Endometrial microvascular endothelial cells (primary cell): ENCODE measurements around the gene NCKAP5. TPM values are rescaled to one million over a fixed set of nuclear protein-coding genes. Genes with fewer than 3 reads are reported as not detected.
"Not testable (repeated sequence)": the region's sequence is repeated elsewhere in the genome, so short reads cannot be mapped to it uniquely, and the experiment has no call there.

Source experiments
- in situ Hi-C: cut with HindIII; loops from 2 replicates; pipeline ENCODE4 v1.10.0; 2017; ENCODE audit warnings: low sequenced_read_pairs, low pct_unique_long_range_greater_than_20kb; ENCODE audit errors: inconsistent ontology term
- total RNA-seq: library from RNA; depleted of rRNA; stranded (reverse); fragments of >200 nt; gene quantifications from one replicate; pipeline ENCODE4 v1.2.3, GENCODE V29; 2015; ENCODE audit errors: inconsistent ontology term

The NCKAP5 gene
- total RNA-seq, 1 donor from 2014 or later: 0.84 TPM

DNA sequence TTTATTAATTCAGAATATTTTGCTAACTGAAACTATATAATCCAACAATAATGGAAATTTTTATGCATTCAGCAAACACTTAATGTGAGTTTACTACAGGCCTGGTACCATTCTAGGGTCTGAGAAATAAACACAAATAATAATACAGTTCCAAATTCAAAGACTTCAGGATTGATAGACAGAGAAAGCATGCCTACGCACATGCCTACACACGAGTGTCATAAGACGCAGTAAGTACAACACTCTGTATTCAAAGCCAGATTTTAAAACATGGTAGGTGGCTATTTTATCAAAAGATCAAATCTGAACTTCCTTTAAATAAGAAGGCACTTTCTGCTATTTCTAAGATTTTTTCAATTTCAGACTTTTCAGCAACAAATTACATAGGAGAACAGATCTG is 346.9 kb downstream of the NCKAP5 start:
- in situ Hi-C loops: no loop called here

DNA sequence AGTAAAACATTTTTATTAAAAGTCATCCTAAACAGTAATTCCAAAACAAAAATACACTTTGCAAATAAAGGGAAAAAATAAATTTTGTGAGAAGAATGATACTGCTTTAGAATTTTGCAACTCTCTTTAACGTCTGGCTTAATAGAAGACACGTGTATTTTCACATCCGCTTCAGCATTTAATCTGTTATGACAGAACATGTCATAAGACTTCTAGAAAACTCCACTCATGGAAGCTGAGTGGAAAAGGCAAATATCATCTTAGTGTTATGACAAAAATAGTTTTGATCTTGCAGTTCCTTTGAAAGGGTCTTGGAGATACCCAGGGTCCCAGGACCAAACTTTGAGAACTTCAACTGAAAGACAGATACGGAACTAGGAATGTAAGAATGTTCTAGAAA is 350.1 kb downstream of the NCKAP5 start:
- in situ Hi-C loops: no loop called here

DNA sequence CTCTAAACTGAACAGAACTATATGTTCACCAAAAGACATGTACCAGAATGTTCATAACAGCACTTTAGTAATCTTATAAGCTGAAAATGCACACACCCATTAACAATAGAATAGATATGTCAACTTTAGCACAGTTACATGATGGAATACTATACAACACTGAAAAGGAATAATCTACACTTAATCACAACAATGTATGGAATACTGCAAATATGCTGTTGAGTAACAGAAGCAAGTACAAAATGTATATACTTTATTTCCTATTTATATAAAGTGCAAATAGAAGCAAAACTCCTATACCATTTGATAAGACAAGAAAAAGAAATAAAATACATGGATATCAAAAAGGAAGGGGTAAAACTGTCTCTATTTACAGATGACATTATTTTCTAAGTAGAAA is 352.8 kb downstream of the NCKAP5 start:
- in situ Hi-C loops: no loop called here

DNA sequence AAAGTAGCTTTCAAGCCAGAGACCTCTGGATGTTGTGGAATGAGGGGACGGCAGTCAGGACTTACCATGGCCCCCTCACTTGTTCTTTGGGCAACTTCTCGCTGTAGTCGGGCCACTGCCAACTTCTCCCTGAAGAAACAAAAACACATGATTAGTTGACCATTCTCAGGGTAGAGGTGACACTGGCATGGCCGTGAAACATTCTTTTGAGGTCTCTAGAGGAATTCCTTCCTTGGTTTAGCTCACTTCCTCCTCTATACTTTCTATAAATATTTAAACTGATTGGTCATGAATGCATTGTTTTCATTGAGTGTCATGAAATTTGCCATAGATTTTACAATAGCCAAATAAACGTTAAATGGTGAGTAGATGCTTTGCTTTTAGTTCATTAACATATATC is 354.6 kb downstream of the NCKAP5 start:
- in situ Hi-C loops: no loop called here

DNA sequence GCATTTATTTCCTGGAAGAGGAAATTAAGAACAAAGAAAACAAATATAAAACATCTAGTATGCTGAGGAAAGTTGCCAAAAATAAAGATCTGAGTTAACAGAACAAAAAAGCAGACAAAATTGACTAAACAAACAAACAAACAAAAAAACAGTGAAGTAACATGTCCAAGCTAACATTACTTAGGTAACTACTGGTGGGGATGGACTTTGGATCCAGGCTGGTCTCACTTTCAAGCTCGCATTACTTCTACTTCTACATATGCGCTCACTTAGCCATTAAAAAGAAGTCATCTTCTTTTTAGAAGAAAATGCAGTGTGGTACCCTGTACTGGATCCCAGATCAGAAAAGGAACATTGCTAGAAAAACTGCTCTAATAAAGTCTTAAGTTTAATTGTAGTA is 358.9 kb downstream of the NCKAP5 start:
- in situ Hi-C loops: no loop called here

DNA sequence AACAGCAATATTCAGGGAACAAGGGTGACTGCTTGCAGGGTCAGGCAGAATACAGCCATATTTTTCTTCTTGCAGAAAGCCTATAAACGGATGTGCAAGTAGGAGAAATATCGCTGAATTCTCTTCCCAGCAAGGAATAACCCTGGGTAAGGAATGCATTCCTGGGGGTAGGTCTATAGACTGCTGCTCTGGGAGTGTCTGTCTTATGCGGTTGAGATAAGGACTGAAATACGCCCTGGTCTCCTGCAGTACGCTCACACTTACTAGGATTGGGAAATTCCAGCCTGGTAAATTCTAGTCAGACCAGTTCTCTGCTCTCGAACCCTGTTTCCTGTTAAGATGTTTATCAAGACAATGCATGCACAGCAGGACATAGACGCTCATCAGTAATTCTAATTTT is 361.6 kb downstream of the NCKAP5 start:
- in situ Hi-C loops: not testable (repeated sequence)

DNA sequence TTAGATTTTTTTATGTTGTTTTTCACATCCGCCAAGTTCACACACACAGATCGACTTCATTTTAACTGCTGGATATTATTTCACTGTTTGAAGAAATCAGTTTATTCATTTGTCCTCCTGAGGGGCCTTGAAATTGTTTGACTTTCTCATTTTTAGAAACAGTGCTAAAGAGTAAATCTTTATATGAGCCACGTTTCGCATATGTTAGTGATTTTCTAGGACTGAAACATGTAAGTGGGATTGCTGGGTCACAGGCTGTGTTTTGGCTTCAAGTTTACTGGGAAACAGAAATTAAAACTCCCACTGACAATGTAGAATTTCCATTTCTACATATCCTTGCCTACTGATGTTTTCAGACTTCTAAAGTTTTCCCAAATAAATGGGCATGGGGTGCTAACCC is 363.8 kb downstream of the NCKAP5 start:
- in situ Hi-C loops: no loop called here

DNA sequence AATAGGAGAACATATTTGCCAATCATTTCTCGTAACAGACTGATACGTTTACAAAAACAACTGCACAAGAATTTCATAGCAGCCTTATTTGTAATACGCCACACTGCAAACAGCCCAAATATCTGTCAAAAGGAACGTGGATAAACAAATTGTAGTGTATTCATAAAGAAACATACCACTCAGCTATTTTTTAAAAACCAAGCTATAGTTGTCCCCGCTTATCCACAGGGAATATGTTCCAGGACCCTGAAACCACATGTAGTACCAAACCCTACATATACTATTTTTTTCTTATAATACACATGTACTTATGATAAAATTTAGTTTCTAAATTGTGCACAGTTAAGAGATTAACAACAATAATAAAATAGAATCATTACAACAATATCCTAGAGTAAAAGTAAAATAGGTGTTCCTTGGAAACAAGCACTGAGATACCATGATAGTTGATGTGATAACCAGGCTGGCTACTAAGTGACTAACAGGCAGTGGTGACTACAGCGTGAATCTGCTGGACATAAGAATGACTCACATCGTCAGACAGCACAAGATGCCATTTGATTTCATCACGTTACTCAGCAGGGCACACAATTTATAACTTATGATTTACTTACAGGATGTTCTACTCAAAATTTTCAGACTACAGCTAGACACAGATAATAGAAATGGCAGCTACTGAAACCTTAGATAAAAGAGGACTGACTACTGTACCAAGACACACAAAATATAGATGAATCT is 367.4 kb downstream of the NCKAP5 start:
- in situ Hi-C loops: no loop called here

DNA sequence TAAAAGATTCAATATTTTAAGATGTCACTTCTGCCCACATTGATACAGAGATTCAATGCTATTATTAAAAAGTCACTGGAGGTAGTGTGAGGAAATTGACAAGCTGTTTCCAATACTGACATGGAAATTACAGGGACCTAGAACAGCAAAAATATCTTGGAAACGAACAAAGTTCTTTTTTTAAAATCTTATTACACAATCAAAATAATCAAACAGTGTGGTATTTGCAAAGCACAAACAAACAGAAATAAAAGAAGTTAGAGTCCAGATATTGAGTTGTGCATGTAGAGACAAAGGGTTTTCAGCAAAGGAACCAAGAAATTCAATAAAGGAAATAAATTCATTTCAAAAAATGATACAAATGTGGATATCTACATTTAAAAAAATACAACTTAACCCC is 369.6 kb downstream of the NCKAP5 start:
- in situ Hi-C loops: no loop called here

DNA sequence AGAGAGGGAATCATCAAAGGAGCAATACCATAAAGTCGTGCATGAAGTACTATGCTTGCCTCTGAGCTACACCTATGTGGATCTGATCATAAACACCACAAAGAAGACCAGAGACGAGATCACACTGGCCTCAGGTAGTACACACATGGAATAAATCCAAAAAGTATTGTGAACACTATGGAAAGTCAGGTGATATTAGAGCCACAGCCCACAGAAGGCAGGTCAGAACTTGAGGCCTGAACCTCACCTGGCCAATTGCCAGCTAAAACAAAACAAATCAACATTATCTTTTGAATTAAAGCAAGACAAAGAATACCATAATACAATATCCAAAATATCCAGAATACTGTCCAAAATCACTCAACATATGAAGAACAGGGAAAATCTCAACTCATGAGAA is 371.1 kb downstream of the NCKAP5 start:
- in situ Hi-C loops: no loop called here

DNA sequence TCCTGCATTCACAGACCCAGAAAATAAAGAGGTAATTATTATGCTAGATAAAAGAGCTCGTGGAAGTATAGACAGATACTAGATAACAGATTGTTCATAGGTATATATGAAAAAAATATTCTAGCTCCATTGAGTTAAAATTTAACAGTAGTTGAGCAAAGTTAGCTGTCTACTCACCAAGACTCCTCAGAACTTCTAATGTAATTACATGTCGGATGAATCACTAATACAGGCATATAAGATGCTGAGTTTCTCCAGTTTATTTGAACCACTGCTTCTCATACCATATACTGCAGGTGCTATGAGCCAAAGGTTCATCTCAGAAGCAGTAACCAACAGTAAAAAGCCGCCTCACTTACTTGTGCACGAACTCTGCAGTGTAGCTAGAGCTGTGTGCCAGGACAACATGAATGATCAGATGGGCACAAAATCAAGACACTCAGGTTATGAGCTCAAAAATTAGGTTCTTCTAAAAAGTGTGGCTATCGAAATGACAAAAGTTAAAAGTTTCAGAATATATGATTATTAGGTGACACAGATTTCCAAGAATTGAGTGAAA is 373.4 kb downstream of the NCKAP5 start:
- in situ Hi-C loops: no loop called here

DNA sequence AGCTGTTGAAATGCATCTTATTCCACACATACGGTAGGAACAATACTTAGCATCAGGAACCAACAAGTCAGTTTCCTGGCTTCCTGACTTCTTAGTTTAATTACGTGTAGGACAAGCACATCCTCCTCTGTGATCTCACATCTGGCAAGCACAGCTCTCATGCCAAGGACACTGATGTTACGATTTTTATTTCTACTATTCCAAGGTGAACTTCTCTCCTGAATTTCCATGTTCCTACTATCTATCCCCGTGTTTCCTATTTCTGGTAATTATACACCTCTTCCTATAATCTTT is 374.0 kb downstream of the NCKAP5 start:
- in situ Hi-C loops: no loop called here

DNA sequence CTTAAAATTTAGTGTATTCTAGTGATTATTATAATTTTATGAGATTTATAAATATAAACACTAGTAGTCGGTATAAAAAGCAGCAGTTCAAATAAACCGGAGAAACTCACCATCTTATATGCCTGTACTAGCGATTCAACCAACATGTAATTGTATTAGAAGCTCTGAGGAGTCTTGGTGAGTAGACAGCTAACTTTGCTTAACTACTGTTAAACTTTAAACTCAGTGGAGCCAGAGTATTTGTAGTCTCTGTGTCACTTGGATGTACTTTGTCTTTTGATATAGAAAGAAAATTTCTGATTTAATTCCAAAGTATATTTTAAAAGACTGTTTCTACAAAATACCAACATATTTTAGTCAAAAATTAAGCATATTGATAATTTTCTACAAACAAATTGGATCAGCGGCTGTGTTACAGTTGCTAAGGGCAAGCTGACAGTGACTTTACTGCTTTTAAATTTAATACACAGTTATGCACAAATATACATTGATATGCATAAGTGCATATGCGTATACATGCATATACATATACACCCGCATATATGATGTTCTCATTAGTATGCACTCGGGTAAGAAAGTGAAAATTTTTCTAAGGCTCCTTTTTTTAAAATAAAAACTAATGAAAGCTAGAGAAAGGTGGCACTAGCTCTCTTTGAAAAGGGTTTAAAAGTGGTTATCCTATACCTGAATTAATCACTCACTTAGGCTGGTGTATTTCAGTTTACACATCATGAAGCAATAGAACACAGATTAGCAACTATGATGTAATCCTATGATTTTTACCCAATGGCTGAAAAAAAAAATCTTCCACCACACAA is 374.5 kb downstream of the NCKAP5 start:
- in situ Hi-C loops: no loop called here

DNA sequence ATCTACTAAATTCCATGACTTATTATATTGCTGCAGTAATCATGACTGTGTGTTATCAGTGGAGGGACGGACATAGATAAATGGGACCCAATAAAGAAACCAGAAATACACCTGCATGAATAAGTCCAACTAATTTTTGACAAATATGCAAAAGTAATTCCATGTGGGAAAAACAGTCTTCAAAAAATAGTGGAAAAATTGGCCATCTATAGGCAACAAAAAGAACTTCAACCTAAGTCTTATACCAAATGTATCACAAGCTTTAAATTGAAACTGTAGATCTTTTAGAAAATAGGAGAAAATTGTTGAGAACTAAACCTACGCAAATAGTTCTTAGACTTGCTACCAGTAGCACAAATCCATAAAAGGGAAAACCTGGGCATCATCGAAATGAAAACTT is 376.2 kb downstream of the NCKAP5 start:
- in situ Hi-C loops: no loop called here

DNA sequence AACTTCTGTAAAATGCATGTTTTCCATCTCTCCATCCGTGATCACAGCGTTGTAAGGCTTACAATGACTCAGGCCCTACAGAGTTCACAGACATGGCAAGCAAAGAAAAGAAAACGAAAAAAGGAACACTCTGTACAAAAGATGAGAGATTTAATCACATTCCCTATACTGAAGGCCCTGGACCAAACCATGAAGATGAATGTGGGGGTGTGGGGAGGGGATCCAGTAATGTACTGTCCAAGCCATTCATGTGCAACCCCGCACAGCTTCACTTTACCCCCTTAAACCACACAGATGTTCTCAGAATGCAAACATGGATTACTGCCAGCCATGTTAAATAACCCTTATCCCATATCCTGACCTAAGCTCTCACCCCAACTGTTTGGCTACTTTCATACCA is 391.1 kb downstream of the NCKAP5 start:
- in situ Hi-C loops: no loop called here

DNA sequence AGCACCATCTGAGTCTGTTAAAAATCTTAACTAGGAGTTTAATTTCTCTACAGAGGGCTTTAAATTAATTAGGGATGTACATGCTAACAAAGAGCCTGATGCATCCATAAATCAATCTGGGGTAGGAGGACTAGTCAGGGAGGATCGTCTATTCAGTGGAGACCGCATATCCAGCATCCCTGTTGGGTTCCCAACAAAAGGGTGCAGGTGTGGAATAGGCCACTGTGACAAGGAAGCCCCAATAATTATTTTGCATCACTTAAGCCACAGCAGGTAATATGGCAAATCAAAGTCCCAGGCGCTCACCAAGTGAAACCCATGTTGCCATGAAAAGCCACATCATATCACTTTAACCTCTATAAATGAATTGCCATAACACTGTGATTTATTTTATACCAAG is 392.3 kb downstream of the NCKAP5 start:
- in situ Hi-C loops: no loop called here

DNA sequence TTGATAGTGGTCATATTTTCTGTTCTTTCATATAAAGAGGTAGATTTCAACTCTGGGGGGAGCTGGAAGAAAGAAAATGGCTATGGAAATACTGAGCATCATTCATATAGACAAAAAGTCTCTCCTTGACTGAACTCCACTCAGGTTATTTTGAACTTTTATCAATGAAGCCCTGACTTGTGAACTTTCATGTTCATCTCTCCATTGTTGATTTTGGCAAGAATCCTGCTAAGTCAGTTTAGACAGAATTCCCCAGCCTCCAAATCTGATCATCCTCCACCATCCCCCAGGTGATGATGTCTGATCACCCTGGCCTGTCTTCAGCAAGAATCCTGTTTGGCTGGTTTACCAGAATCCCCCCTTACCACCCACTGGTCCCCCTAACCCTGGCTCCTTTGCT is 395.0 kb downstream of the NCKAP5 start:
- in situ Hi-C loops: no loop called here

DNA sequence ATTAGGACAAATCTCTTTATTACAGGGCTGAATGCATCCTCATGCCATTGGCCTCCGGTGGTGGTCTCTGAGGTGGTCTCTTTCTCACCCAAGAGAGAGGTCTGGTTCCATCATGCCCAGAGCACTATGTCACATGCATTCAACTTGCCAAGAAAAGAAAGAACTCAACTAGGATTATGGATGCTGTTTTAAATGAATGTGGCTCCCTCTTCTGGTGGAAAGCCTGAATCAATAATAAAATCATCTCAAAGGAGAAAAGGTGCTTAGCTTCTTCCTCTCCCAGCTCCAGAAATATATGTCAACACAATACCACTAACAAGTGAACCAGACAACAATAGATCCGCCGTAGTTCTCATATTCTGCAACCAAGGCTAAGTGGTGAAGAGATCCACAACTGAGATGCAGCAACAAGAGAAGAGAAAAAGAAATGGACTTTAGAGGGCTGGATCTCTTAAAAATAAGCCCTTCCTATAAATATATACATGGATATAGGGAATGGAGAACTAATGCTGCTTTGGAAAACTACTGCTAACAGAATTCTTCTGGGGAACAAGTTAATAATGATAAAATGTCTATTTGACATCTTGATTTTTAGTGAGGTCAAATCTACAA is 396.8 kb downstream of the NCKAP5 start:
- in situ Hi-C loops: no loop called here

DNA sequence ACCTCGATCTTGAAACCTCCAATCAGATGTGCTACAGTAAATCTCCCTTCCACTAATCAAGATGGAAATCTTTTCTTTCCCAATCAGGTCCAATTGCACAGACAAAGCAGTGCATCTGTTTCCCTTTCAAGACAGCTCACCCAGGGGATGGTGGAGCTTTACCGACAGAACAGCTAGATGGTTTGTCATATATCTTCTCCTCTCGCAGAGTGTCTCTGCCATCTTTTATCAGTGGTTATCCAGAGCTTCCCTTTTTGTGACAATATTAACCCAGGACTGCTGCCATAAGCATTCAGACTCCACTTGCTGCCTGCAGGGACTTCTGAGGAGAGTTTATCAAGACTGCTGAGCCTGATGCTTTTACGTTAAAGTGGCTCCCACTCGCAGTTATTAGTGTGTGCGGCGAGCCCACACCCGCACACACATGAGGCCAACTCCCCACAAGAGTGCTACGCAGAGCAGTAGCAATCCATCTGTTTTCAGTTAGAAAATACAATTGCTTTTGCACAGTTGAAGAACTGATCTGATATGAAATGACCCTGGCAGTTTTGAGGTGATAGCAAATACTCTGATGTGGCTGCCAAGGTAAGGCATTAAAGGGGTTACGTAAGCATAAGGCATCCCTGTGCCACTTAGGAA is 398.9 kb downstream of the NCKAP5 start:
- in situ Hi-C loops: no loop called here

DNA sequence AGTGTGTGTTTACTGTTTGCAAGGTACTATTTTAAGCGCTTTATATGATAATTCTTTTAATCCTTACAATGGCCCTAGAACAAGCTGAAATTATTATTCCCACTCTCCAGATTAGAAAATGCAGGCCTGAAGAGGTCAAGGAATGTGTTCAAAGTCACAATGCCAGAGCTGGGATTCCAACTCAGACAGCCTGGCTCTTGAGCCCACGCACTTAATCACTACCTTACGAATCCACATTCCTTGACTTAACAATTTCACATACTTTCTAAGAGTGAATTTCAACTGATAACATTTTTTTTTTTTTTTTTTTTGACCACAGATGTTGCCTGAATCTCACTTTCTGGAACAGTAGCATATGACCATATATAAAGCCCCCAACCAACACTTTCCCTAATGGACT is 400.3 kb downstream of the NCKAP5 start:
- in situ Hi-C loops: no loop called here
